ENCODE measurements around the gene TOPBP1. TPM values are rescaled to one million over a fixed set of nuclear protein-coding genes. Genes with fewer than 3 reads are reported as not detected.

TOPBP1 gene
- total RNA-seq, 1 experiment from 2014 or later = 51.5 TPM

DNA sequence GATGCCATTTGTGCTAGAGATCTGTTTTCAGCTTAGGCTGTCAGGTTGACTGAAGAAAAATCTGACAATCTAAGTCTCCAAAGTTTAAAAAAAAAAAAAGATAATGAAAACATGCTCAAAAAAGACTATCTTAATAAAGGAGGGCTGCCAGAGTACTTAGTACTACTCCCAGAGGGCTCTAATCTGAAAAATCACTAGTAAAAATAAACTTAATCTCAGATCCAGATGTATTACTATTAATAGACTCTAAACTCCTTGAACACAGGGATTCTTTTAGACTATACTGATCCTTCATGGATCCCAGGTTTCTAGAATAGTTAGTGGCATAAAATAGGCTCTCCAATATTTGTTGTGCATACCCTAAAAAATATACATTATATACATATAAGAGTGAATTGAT lies 34.0 kb downstream of the TOPBP1 start:
- Histone ChIP-seq H2BK120ac (ENCODE audit: low read depth, low read length, poor library complexity, severe bottlenecking) (no peak overlapping the region), H4K5ac (ENCODE audit: insufficient read length, low read depth, low read length) (no peak overlapping the region), H3K4me1 (ENCODE audit: insufficient read depth, low read length) (no peaks in the 10 kb centered on the region), H3K79me2 (ENCODE audit: insufficient read depth, low read length) (no peaks in the 10 kb centered on the region), H3K4ac (ENCODE audit: low read depth, low read length) (no peak overlapping the region), H2BK12ac (ENCODE audit: insufficient read length, low read depth, low read length) (no peak overlapping the region), H3K18ac (ENCODE audit: insufficient read length, low read depth, low read length) (no peak overlapping the region), H2AFZ (ENCODE audit: low read length) (no peak overlapping the region), H4K91ac (ENCODE audit: insufficient read length, low read depth, low read length) (no peak overlapping the region), H4K8ac (replicated peaks; ENCODE audit: insufficient read length, low read depth, low read length) (no peak overlapping the region), H3T11ph (ENCODE audit: low read length) (no peak overlapping the region), H3K4me2 (ENCODE audit: insufficient read depth, insufficient read length, low read length) (no peak overlapping the region), H2BK15ac (ENCODE audit: low read depth, low read length) (no peak overlapping the region), H3K56ac (ENCODE audit: insufficient read length, low read depth, low read length) (no peak overlapping the region), H3K23ac (ENCODE audit: insufficient read length, low read depth, low read length) (no peak overlapping the region), H3K79me1 (ENCODE audit: insufficient read depth, low read depth, low read length, poor library complexity, severe bottlenecking) (no peaks in the 10 kb centered on the region), H3K9me3 (ENCODE audit: control insufficient read depth, low read depth, low read length) (no peaks in the 10 kb centered on the region), H3K23me2 (ENCODE audit: insufficient read length, low read depth, low read length, poor library complexity, severe bottlenecking) (no peaks in the 10 kb centered on the region), H2BK5ac (ENCODE audit: insufficient read length, low read length) (no peak overlapping the region), H3K14ac (ENCODE audit: insufficient read depth, low read length) (no peak overlapping the region), H3K9ac (ENCODE audit: extremely low read depth, insufficient read length, low read length) (no peak overlapping the region), H2BK20ac (ENCODE audit: low read depth, low read length, poor library complexity, severe bottlenecking) (no peak overlapping the region), H4K20me1 (ENCODE audit: control insufficient read depth, insufficient read depth, insufficient read length) (no peaks in the 10 kb centered on the region), H3K27ac (ENCODE audit: insufficient read length, low read depth, low read length) (no peak overlapping the region), H2AK5ac (ENCODE audit: insufficient read length, low read length) (no peak overlapping the region), H3K27me3 (ENCODE audit: insufficient read depth, low read length) (no peaks in the 10 kb centered on the region)
- Mint-ChIP-seq H3K27ac (no peak overlapping the region), H3K4me3 (no peak overlapping the region), H3K27me3 (ENCODE audit: low read depth) (no peaks in the 10 kb centered on the region), H3K4me1 (no peaks in the 10 kb centered on the region), H3K36me3 (ENCODE audit: insufficient read depth in 1 of 3, low read depth in 3 of 3) (peaks cover 11 to 62% (median 57%) of the 10 kb centered on the region in 3 experiments; a peak in 6 of 7 replicates), H3K9me3 (no peaks in the 10 kb centered on the region)
- DNase-seq = no peak
- TF ChIP-seq, protein P1, sequence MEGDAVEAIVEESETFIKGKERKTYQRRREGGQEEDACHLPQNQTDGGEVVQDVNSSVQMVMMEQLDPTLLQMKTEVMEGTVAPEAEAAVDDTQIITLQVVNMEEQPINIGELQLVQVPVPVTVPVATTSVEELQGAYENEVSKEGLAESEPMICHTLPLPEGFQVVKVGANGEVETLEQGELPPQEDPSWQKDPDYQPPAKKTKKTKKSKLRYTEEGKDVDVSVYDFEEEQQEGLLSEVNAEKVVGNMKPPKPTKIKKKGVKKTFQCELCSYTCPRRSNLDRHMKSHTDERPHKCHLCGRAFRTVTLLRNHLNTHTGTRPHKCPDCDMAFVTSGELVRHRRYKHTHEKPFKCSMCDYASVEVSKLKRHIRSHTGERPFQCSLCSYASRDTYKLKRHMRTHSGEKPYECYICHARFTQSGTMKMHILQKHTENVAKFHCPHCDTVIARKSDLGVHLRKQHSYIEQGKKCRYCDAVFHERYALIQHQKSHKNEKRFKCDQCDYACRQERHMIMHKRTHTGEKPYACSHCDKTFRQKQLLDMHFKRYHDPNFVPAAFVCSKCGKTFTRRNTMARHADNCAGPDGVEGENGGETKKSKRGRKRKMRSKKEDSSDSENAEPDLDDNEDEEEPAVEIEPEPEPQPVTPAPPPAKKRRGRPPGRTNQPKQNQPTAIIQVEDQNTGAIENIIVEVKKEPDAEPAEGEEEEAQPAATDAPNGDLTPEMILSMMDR (conservative IDR thresholded peaks at IDR 0.05) = no peak

Data from H9 (cell line).